HCT116 (cell line): ENCODE data around the gene IL17RA. TPM values are rescaled to one million over a fixed set of nuclear protein-coding genes. Genes with fewer than 3 reads are reported as not detected.

ENCODE experiments used
- ATAC-seq: fragments of 200-7000 bp; cut with Tn5 transposase; 2 replicates; pipeline ENCODE4 v1.9.1; 2020; ENCODE audit warnings: mild to moderate bottlenecking, moderate library complexity
- BruUV-seq: library from RNA; stranded (reverse); fragments of 400-500 nt; replicated peaks from 2 replicates; lab custom pipeline; 2021; lab: Mats Ljungman, UMichigan
- CTCF ChIA-PET: fragments of 300-600 bp; sonication (Branson Sonifier 250); formaldehyde crosslinking; loops from one replicate; lab custom pipeline; 2021; ENCODE audit warnings: antibody characterized with exemption; lab: Charles Lee
- POLR2A ChIA-PET: fragments of 300-600, 350-600 bp; sonication (Branson Sonifier 250); formaldehyde crosslinking; loops from one replicate; lab custom pipeline; 2021; ENCODE audit warnings: antibody characterized with exemption; lab: Charles Lee
- RAD21 ChIA-PET, 2 experiments: fragments of 300-600 bp; sonication (Branson Sonifier 250); formaldehyde crosslinking; loops; one replicate each; lab custom pipeline; 2023; ENCODE audit warnings: low total read pairs in 2 of 2; ENCODE audit not compliant: uncharacterized antibody in 2 of 2, unreplicated experiment in 2 of 2, low non-redundant PET in 1 of 2; lab: Charles Lee
- DNase-seq: peaks from one replicate; pipeline ENCODE4 v3.0.0-alpha.2; 2010; ENCODE audit warnings: low read depth, low spot score
- H2AFZ ChIP-seq: fragments of 200-600 bp; shearing (Covaris generic), sonication (generic); 2 replicates; pipeline ENCODE4 v1.6.1; 2017; ENCODE audit warnings: low read depth, mixed run types, mixed read lengths, antibody characterized with exemption, low read length; ENCODE audit not compliant: poor library complexity, severe bottlenecking
- H3K27ac ChIP-seq: 2 replicates; pipeline ENCODE4 v1.5.1; 2012; ENCODE audit warnings: low read depth, low read length
- H3K27me3 ChIP-seq: fragments of 200-600 bp; sonication (generic); 2 replicates; pipeline ENCODE4 v1.6.1; 2016; ENCODE audit warnings: mixed run types, low read length, mixed read lengths; ENCODE audit not compliant: insufficient read depth
- H3K36me3 ChIP-seq, 2 experiments: fragments of 200-500 bp in 1 of 2; fragments of 200-600 bp in 1 of 2; sonication (Bioruptor generic) in 1 of 2; sonication (generic) in 1 of 2; 2 replicates each; pipeline versions ENCODE4 v1.5.1 to v1.6.1; 2014 to 2016; ENCODE audit warnings: low read length in 2 of 2, inconsistent platforms in 1 of 2, mixed read lengths in 1 of 2, mixed run types in 1 of 2; ENCODE audit not compliant: insufficient read depth in 2 of 2, control insufficient read depth in 1 of 2
- H3K4me1 ChIP-seq, 2 experiments: fragments of 200-600 bp in 1 of 2; sonication (generic) in 1 of 2; 2 replicates each; pipeline versions ENCODE4 v1.5.1 to v1.6.1; 2012 to 2017; ENCODE audit warnings: low read length in 2 of 2, inconsistent platforms in 1 of 2, mild to moderate bottlenecking in 1 of 2, mixed read lengths in 1 of 2, mixed run types in 1 of 2, moderate library complexity in 1 of 2; ENCODE audit not compliant: insufficient read depth in 2 of 2, control insufficient read depth in 1 of 2
- H3K4me2 ChIP-seq: fragments of 200-600 bp; sonication (generic); 2 replicates; pipeline ENCODE4 v1.6.1; 2017; ENCODE audit warnings: mixed run types, low read length, mixed read lengths
- H3K4me3 ChIP-seq, 2 experiments: fragments of 200-600 bp in 1 of 2; sonication (generic) in 1 of 2; replicated peaks in 1 of 2; 2 replicates each; pipeline ENCODE4 v1.5.1; 2011 to 2016; ENCODE audit warnings: low read length in 2 of 2, control low read depth in 1 of 2, low read depth in 1 of 2, mild to moderate bottlenecking in 1 of 2, mixed read lengths in 1 of 2, mixed run types in 1 of 2
- H3K79me2 ChIP-seq: fragments of 200-600 bp; sonication (generic); 2 replicates; pipeline ENCODE4 v1.6.1; 2017; ENCODE audit warnings: mild to moderate bottlenecking, mixed run types, low read length, moderate library complexity, mixed read lengths; ENCODE audit not compliant: insufficient read depth
- H3K9ac ChIP-seq: fragments of 200-600 bp; sonication (generic); 2 replicates; pipeline ENCODE4 v1.6.1; 2016; ENCODE audit warnings: low read length, mixed read lengths
- H3K9me2 ChIP-seq: fragments of 200-600 bp; sonication (generic), shearing (Covaris generic); 2 replicates; pipeline ENCODE4 v1.6.1; 2017; ENCODE audit warnings: mixed run types, mild to moderate bottlenecking, moderate library complexity; ENCODE audit not compliant: insufficient read depth
- H3K9me3 ChIP-seq, 2 experiments: fragments of 200-500 bp in 1 of 2; fragments of 200-600 bp in 1 of 2; sonication (Bioruptor generic) in 1 of 2; sonication (generic) in 1 of 2; 2 replicates each; pipeline ENCODE4 v1.6.1; 2014 to 2017; ENCODE audit warnings: low read length in 2 of 2, mixed read lengths in 2 of 2, inconsistent platforms in 1 of 2, low read depth in 1 of 2, mild to moderate bottlenecking in 1 of 2, mixed run types in 1 of 2, moderate library complexity in 1 of 2; ENCODE audit not compliant: control insufficient read depth in 1 of 2, insufficient read depth in 1 of 2
- H4K20me1 ChIP-seq: fragments of 200-600 bp; sonication (generic), shearing (Covaris generic); 2 replicates; pipeline ENCODE4 v1.6.1; 2017; ENCODE audit warnings: mixed run types, mild to moderate bottlenecking, moderate library complexity; ENCODE audit not compliant: insufficient read depth
- CBX3 ChIP-seq: IDR thresholded peaks from 2 replicates; pipeline ENCODE4 v1.6.1; 2012; ENCODE audit warnings: low read depth
- CEBPB ChIP-seq: IDR thresholded peaks from 2 replicates; pipeline ENCODE4 v1.6.1; 2012; ENCODE audit warnings: low read depth
- ELF1 ChIP-seq: IDR thresholded peaks from 2 replicates; pipeline ENCODE4 v1.6.1; 2012; ENCODE audit warnings: low read depth, borderline replicate concordance
- FOSL1 ChIP-seq: IDR thresholded peaks from 2 replicates; pipeline ENCODE4 v1.6.1; 2012; ENCODE audit warnings: low read depth
- JUND ChIP-seq: IDR thresholded peaks from 2 replicates; pipeline ENCODE4 v1.6.1; 2012
- POLR2A ChIP-seq: IDR thresholded peaks from 2 replicates; pipeline ENCODE4 v1.7.0; 2011; ENCODE audit warnings: borderline replicate concordance; ENCODE audit not compliant: insufficient read depth, insufficient read length; ENCODE audit errors: extremely low read depth
- POLR2AphosphoS5 ChIP-seq: IDR thresholded peaks from 2 replicates; pipeline ENCODE4 v1.6.1; 2011; ENCODE audit warnings: mild to moderate bottlenecking, low read depth, low read length, moderate library complexity
- RAD21 ChIP-seq: IDR thresholded peaks from 2 replicates; pipeline ENCODE4 v1.6.1; 2012; ENCODE audit warnings: low read depth, mild to moderate bottlenecking
- SP1 ChIP-seq: IDR thresholded peaks from 2 replicates; pipeline ENCODE4 v1.6.1; 2012; ENCODE audit warnings: low read depth
- TCF7L2 ChIP-seq: IDR thresholded peaks from 2 replicates; pipeline ENCODE4 v1.7.0; 2011; ENCODE audit warnings: borderline replicate concordance, inconsistent platforms; ENCODE audit not compliant: insufficient read depth, insufficient read length; ENCODE audit errors: extremely low read depth
- YY1 ChIP-seq: IDR thresholded peaks from 2 replicates; pipeline ENCODE4 v1.6.1; 2011; ENCODE audit warnings: low read length, low read depth, moderate library complexity, mild to moderate bottlenecking; ENCODE audit not compliant: insufficient replicate concordance; ENCODE audit errors: extremely low read depth
- ZFX ChIP-seq: fragments of 450-650 bp; IDR thresholded peaks from 2 replicates; pipeline ENCODE4 v1.6.1; 2017
- ZNF274 ChIP-seq: fragments of 200-500 bp; sonication (Bioruptor generic); IDR thresholded peaks from 2 replicates; pipeline ENCODE4 v1.6.1; 2014; ENCODE audit warnings: mild to moderate bottlenecking, low read depth, low read length, inconsistent platforms
- intact Hi-C: fragments of 100-400 bp; cut with micrococcal nuclease; formaldehyde crosslinking; loops from 2 replicates; pipeline ENCODE4 v1.10.0; 2022
- total RNA-seq: library from RNA; stranded (reverse); gene quantifications from one replicate; pipeline ENCODE4 v1.2.1, GENCODE V29; 2021; ENCODE audit not compliant: unreplicated experiment
- TF ChIP-seq, protein P1 (sequence below): IDR thresholded peaks from 2 replicates; pipeline ENCODE4 v1.6.1; 2012; ENCODE audit warnings: low read depth
- TF ChIP-seq, protein P2 (sequence below), 3 experiments: fragments of 200-600 bp in 1 of 3; sonication (generic) in 1 of 3; IDR thresholded peaks in 2 of 3; conservative IDR thresholded peaks in 1 of 3; 2 replicates each; pipeline ENCODE4 v1.5.1; 2012 to 2017; ENCODE audit warnings: low read depth in 2 of 3, low read length in 2 of 3, antibody characterized with exemption in 1 of 3, borderline replicate concordance in 1 of 3, control low read depth in 1 of 3, mild to moderate bottlenecking in 1 of 3, mixed read lengths in 1 of 3, mixed run types in 1 of 3, moderate library complexity in 1 of 3; ENCODE audit not compliant: insufficient read depth in 1 of 3
- TF ChIP-seq, protein P3 (sequence below): IDR thresholded peaks from 2 replicates; pipeline ENCODE4 v1.6.1; 2012
- TF ChIP-seq, protein P4 (sequence below): IDR thresholded peaks from 2 replicates; pipeline ENCODE4 v1.6.1; 2011; ENCODE audit warnings: mild to moderate bottlenecking, low read length, moderate library complexity; ENCODE audit not compliant: insufficient replicate concordance; ENCODE audit errors: extremely low read depth

Gene IL17RA
- total RNA-seq, 1 experiment from 2014 or later = 17.3 TPM

DNA sequence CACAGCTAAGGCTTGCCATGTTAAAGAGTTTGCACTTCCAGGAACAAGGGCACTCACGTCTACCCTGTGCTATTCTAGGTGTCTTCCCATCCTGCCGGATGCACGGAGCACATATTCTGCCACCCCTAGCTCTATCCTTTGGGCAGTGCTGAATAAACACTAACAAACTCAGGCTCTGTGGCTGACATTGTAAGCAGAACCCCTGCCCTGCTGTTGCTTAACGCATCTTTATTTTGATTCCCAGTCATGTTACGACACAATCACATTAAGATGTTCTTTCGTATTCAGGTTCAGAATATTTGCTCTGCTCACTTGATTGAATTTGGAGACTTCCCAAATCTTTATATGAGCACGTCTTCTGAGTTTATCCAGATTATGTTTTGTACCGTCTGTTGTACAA is 77.9 kb downstream of the IL17RA start:
- Histone ChIP-seq H3K9ac (no peak overlapping the region), H2AFZ (no peak overlapping the region), H4K20me1 (no peaks in the 10 kb centered on the region), H3K4me3 (no peak overlapping the region), H3K27ac (no peak overlapping the region), H3K36me3 (0 out of 4 replicates have a peak, but pooled peaks cover 0 to 2% of the 10 kb centered on the region in 2 experiments), H3K27me3 (no peaks in the 10 kb centered on the region), H3K9me3 (no peaks in the 10 kb centered on the region), H3K4me2 (no peak overlapping the region), H3K4me1 (peaks cover 13 to 22% of the 10 kb centered on the region in 2 experiments), H3K79me2 (peaks cover 15% of the 10 kb centered on the region), H3K9me2 (no peaks in the 10 kb centered on the region)
- ChIA-PET CTCF (interaction anchor here (11.1 kb wide), 1 partner anchor 10 kb away, joined by 125 read pairs; no protein-coding TSS in a partner anchor), POLR2A (interaction anchor here (1.8 kb wide), 1 partner anchor 9 kb away, joined by 7 read pairs; no protein-coding TSS in a partner anchor), RAD21 (no interaction called here)
- DNase-seq (no peak), ATAC-seq (no peak)
- intact Hi-C loops = no loop called here
- TF ChIP-seq, protein P1, sequence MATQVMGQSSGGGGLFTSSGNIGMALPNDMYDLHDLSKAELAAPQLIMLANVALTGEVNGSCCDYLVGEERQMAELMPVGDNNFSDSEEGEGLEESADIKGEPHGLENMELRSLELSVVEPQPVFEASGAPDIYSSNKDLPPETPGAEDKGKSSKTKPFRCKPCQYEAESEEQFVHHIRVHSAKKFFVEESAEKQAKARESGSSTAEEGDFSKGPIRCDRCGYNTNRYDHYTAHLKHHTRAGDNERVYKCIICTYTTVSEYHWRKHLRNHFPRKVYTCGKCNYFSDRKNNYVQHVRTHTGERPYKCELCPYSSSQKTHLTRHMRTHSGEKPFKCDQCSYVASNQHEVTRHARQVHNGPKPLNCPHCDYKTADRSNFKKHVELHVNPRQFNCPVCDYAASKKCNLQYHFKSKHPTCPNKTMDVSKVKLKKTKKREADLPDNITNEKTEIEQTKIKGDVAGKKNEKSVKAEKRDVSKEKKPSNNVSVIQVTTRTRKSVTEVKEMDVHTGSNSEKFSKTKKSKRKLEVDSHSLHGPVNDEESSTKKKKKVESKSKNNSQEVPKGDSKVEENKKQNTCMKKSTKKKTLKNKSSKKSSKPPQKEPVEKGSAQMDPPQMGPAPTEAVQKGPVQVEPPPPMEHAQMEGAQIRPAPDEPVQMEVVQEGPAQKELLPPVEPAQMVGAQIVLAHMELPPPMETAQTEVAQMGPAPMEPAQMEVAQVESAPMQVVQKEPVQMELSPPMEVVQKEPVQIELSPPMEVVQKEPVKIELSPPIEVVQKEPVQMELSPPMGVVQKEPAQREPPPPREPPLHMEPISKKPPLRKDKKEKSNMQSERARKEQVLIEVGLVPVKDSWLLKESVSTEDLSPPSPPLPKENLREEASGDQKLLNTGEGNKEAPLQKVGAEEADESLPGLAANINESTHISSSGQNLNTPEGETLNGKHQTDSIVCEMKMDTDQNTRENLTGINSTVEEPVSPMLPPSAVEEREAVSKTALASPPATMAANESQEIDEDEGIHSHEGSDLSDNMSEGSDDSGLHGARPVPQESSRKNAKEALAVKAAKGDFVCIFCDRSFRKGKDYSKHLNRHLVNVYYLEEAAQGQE = no peak
- TF ChIP-seq POLR2AphosphoS5 (no peak), SP1 (no peak), RAD21 (no peak), YY1 (no peak), CBX3 (no peak), ELF1 (no peak), CEBPB (no peak), TCF7L2 (no peak), JUND (no peak), ZFX (no peak), POLR2A (no peak), ZNF274 (no peak), FOSL1 (no peak)
- TF ChIP-seq, protein P2, sequence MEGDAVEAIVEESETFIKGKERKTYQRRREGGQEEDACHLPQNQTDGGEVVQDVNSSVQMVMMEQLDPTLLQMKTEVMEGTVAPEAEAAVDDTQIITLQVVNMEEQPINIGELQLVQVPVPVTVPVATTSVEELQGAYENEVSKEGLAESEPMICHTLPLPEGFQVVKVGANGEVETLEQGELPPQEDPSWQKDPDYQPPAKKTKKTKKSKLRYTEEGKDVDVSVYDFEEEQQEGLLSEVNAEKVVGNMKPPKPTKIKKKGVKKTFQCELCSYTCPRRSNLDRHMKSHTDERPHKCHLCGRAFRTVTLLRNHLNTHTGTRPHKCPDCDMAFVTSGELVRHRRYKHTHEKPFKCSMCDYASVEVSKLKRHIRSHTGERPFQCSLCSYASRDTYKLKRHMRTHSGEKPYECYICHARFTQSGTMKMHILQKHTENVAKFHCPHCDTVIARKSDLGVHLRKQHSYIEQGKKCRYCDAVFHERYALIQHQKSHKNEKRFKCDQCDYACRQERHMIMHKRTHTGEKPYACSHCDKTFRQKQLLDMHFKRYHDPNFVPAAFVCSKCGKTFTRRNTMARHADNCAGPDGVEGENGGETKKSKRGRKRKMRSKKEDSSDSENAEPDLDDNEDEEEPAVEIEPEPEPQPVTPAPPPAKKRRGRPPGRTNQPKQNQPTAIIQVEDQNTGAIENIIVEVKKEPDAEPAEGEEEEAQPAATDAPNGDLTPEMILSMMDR (IDR thresholded peaks at IDR 0.05 in 2 of 3, conservative IDR thresholded peaks at IDR 0.05 in 1 of 3; ENCODE audit: borderline replicate concordance in 1 of 3, insufficient read depth in 1 of 3, low read depth in 2 of 3, low read length in 2 of 3) = no peak
- TF ChIP-seq, protein P3, sequence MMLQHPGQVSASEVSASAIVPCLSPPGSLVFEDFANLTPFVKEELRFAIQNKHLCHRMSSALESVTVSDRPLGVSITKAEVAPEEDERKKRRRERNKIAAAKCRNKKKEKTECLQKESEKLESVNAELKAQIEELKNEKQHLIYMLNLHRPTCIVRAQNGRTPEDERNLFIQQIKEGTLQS = no peak
- TF ChIP-seq, protein P4, sequence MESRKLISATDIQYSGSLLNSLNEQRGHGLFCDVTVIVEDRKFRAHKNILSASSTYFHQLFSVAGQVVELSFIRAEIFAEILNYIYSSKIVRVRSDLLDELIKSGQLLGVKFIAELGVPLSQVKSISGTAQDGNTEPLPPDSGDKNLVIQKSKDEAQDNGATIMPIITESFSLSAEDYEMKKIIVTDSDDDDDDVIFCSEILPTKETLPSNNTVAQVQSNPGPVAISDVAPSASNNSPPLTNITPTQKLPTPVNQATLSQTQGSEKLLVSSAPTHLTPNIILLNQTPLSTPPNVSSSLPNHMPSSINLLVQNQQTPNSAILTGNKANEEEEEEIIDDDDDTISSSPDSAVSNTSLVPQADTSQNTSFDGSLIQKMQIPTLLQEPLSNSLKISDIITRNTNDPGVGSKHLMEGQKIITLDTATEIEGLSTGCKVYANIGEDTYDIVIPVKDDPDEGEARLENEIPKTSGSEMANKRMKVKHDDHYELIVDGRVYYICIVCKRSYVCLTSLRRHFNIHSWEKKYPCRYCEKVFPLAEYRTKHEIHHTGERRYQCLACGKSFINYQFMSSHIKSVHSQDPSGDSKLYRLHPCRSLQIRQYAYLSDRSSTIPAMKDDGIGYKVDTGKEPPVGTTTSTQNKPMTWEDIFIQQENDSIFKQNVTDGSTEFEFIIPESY = no peak
- no TSS peak for BruUV-seq
